Left lung (tissue), 10 donors: ENCODE measurements around the gene ASCL2. TPM values are rescaled to one million over a fixed set of nuclear protein-coding genes. Genes with fewer than 3 reads are reported as not detected.

ENCODE experiments used
- ATAC-seq: fragments of 200-7000 bp; cut with Tn5 transposase; one replicate; pipeline ENCODE4 v1.9.1; 2020; ENCODE audit warnings: moderate library complexity
- DNase-seq, 4 donors: peaks; one replicate each; pipeline ENCODE4 v3.0.0-alpha.2; 2013 to 2020
- H3K27ac ChIP-seq, 2 donors: fragments of 200-600 bp; sonication (generic) in 1 of 2; one replicate each; pipeline versions ENCODE4 v1.5.0 to v1.8.0; 2020 to 2021
- H3K27me3 ChIP-seq, 2 donors: fragments of 200-600 bp; sonication (generic) in 1 of 2; one replicate each; pipeline versions ENCODE4 v1.5.0 to v1.8.0; 2020 to 2021
- H3K36me3 ChIP-seq, 2 donors: fragments of 200-600 bp; sonication (generic) in 1 of 2; one replicate each; pipeline versions ENCODE4 v1.5.0 to v1.8.0; 2020 to 2021
- H3K4me1 ChIP-seq, 2 donors: fragments of 200-600 bp; one replicate each; pipeline ENCODE4 v1.8.0; 2021
- H3K4me3 ChIP-seq, 2 donors: fragments of 200-600 bp; sonication (generic) in 1 of 2; one replicate each; pipeline versions ENCODE4 v1.5.0 to v1.8.0; 2020 to 2021; ENCODE audit warnings: mild to moderate bottlenecking in 1 of 2
- H3K9me3 ChIP-seq, 2 donors: fragments of 200-600 bp; sonication (generic) in 1 of 2; one replicate each; pipeline versions ENCODE4 v1.5.0 to v1.8.0; 2020 to 2021
- CTCF ChIP-seq, 2 donors: fragments of 200-600 bp; sonication (generic) in 1 of 2; IDR thresholded peaks; one replicate each; pipeline versions ENCODE4 v1.5.0 to v1.8.0; 2021; ENCODE audit warnings: antibody characterized with exemption in 2 of 2
- intact Hi-C, 2 donors: fragments of 100-400 bp; cut with DNase I; formaldehyde crosslinking; loops; one replicate each; pipeline versions ENCODE4 v1.11.2 to v1.14.2; 2022
- polyA plus RNA-seq, 6 donors: library from polyadenylated mRNA; unstranded; fragments of 120-200 nt; gene quantifications; one replicate each; pipeline ENCODE4 v1.2.1, GENCODE V29; 2013; ENCODE audit not compliant: insufficient read length in 6 of 6
- total RNA-seq, 2 donors: library from RNA; stranded (reverse); fragmentation: NEBNext Ultra II Directional; extraction: Animal tissue kit (Norgen Biotek cat#: 25700); gene quantifications; one replicate each; pipeline ENCODE4 v1.2.1, GENCODE V29; 2021
- donor health status: DM: no; HTN: yes; CAD: no.
- donor health status: DM: no; HTN: no; CAD: no.

ASCL2 gene
- total and polyA plus RNA-seq, 8 donors: 0.50 to 2.3 (median 1.2) TPM

GRCh38 chr11:2256293-2256913 lies 14.0 kb downstream of the ASCL2 start:
- H3K27me3 ChIP-seq: no peaks in the 10 kb centered on the region
- no peak overlapping the region for H3K27ac ChIP-seq
- intact Hi-C loops: no loop called here
- H3K9me3 ChIP-seq: peaks cover 0 to 6% of the 10 kb centered on the region in 2 donors
- H3K4me3 ChIP-seq: no peak overlapping the region
- no peak for ATAC-seq
- H3K36me3 ChIP-seq: no peaks in the 10 kb centered on the region
- no peaks in the 10 kb centered on the region for H3K4me1 ChIP-seq
- DNase-seq: peak in 1 of 4 donors; percentile 59
- TF ChIP-seq CTCF (IDR thresholded peaks at IDR 0.05): no peak

- intact Hi-C loops: no loop called here
- no peak for DNase-seq
- no peak for TF ChIP-seq CTCF (IDR thresholded peaks at IDR 0.05)
- Histone ChIP-seq H3K27ac (no peak overlapping the region), H3K4me3 (no peak overlapping the region), H3K9me3 (peaks cover 0 to 6% of the 10 kb centered on the region in 2 donors), H3K4me1 (no peaks in the 10 kb centered on the region), H3K27me3 (no peaks in the 10 kb centered on the region), H3K36me3 (no peaks in the 10 kb centered on the region)
- ATAC-seq: no peak
These were observed 18.4 kb downstream of the ASCL2 start for GRCh38 chr11:2252018-2252417.

- TF ChIP-seq CTCF (IDR thresholded peaks at IDR 0.05): no peak
- H3K4me1 ChIP-seq: no peaks in the 10 kb centered on the region
- DNase-seq: no peak
- no peak overlapping the region for H3K27ac ChIP-seq
- intact Hi-C loops: no loop called here
- no peaks in the 10 kb centered on the region for H3K27me3 ChIP-seq
- H3K9me3 ChIP-seq: peaks cover 0 to 6% of the 10 kb centered on the region in 2 donors
- no peak for ATAC-seq
- no peak overlapping the region for H3K4me3 ChIP-seq
- H3K36me3 ChIP-seq: no peaks in the 10 kb centered on the region
These were observed 19.2 kb downstream of the ASCL2 start for GRCh38 chr11:2251138-2251537.

GRCh38 chr11:2250485-2250884 lies 19.9 kb downstream of the ASCL2 start:
- H3K9me3 ChIP-seq: peaks cover 0 to 6% of the 10 kb centered on the region in 2 donors

GRCh38 chr11:2250041-2250440 lies 20.3 kb downstream of the ASCL2 start:
- Histone ChIP-seq H3K27ac (no peak overlapping the region), H3K9me3 (peaks cover 0 to 6% of the 10 kb centered on the region in 2 donors), H3K27me3 (no peaks in the 10 kb centered on the region), H3K36me3 (no peaks in the 10 kb centered on the region), H3K4me1 (no peaks in the 10 kb centered on the region), H3K4me3 (no peak overlapping the region)
- ATAC-seq: no peak
- intact Hi-C loops: no loop called here
- no peak for TF ChIP-seq CTCF (IDR thresholded peaks at IDR 0.05)
- DNase-seq: peak in 1 of 4 donors; percentile 54

More at GRCh38 chr11:2250485-2250884, 19.9 kb downstream of the ASCL2 start:
- no peak for DNase-seq
- Histone ChIP-seq H3K4me1 (no peaks in the 10 kb centered on the region), H3K4me3 (no peak overlapping the region), H3K27me3 (no peaks in the 10 kb centered on the region), H3K27ac (no peak overlapping the region), H3K36me3 (no peaks in the 10 kb centered on the region)
- no peak for ATAC-seq
- TF ChIP-seq CTCF (IDR thresholded peaks at IDR 0.05): no peak
- intact Hi-C loops: no loop called here
